NCI-H82 treated with DMSO at 0.1 percent for 48 hours (cell line): ENCODE results near the gene LDLRAD4.

ENCODE experiments used
- DNase-seq: peaks from one replicate; lab custom pipeline; 2025; ENCODE audit not compliant: unreplicated experiment; lab: John Stamatoyannopoulos, UW

The LDLRAD4 gene

GRCh38 chr18:13524054-13524453, 305.5 kb downstream of the LDLRAD4 start:
- no peak for DNase-seq

GRCh38 chr18:13524811-13525210, 306.3 kb downstream of the LDLRAD4 start:
- DNase-seq = peak; percentile 34

GRCh38 chr18:13525381-13526029, 306.9 kb downstream of the LDLRAD4 start:
- DNase-seq = no peak

- no peak for DNase-seq
Observed at GRCh38 chr18:13526519-13526918, 308.0 kb downstream of the LDLRAD4 start.

GRCh38 chr18:13527256-13527655, 308.7 kb downstream of the LDLRAD4 start:
- DNase-seq = no peak

- no peak for DNase-seq
Observed at GRCh38 chr18:13527730-13528129, 309.2 kb downstream of the LDLRAD4 start.

- DNase-seq = no peak
Observed at GRCh38 chr18:13528739-13529392, 310.3 kb downstream of the LDLRAD4 start.

GRCh38 chr18:13530033-13530878, 311.7 kb downstream of the LDLRAD4 start:
- DNase-seq = no peak

- no peak for DNase-seq
Observed at GRCh38 chr18:13530879-13531387, 312.4 kb downstream of the LDLRAD4 start.

GRCh38 chr18:13531681-13532325, 313.2 kb downstream of the LDLRAD4 start:
- no peak for DNase-seq

GRCh38 chr18:13532406-13533075, 314.0 kb downstream of the LDLRAD4 start:
- DNase-seq = no peak

- DNase-seq = no peak
Observed at GRCh38 chr18:13534631-13535030, 316.1 kb downstream of the LDLRAD4 start.

GRCh38 chr18:13536578-13536977, 318.0 kb downstream of the LDLRAD4 start:
- no peak for DNase-seq

GRCh38 chr18:13537022-13537780, 318.6 kb downstream of the LDLRAD4 start:
- DNase-seq = no peak

GRCh38 chr18:13538630-13539029, 320.1 kb downstream of the LDLRAD4 start:
- DNase-seq = no peak

- no peak for DNase-seq
Observed at GRCh38 chr18:13539050-13539449, 320.5 kb downstream of the LDLRAD4 start.

GRCh38 chr18:13539843-13540476, 321.4 kb downstream of the LDLRAD4 start:
- no peak for DNase-seq

GRCh38 chr18:13540477-13541182, 322.1 kb downstream of the LDLRAD4 start:
- no peak for DNase-seq
